ENCODE data around the gene PDCL3.

DNA sequence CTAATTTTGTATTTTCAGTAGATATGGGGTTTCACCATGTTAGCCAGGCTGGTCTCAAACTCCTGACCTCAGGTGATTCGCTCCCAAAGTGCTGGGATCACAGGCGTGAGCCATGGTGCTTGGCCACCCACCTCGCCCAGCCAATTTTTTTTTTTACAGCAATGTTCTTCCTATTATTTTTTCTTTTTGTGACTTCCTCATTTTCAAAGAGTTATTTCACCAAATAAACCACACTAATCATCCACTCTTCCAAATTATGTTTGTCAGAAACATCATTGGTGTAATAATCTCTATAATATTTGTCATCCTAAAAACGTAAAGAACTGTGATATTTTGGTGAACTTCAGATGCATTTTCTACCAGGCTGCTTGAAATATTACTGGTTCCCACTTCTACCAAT lies 16.3 kb upstream of the PDCL3 start:
- TF ChIP-seq RAD21 (conservative IDR thresholded peaks at IDR 0.05) (no peak), EZH2 (IDR thresholded peaks at IDR 0.05; ENCODE audit: borderline replicate concordance, insufficient read depth, low read length, poor library complexity, severe bottlenecking) (no peak), TAF1 (IDR thresholded peaks at IDR 0.05; ENCODE audit: low read depth) (no peak), MXI1 (conservative IDR thresholded peaks at IDR 0.05; ENCODE audit: poor library complexity, severe bottlenecking) (no peak), POLR2AphosphoS5 (IDR thresholded peaks at IDR 0.05) (no peak), SMC3 (conservative IDR thresholded peaks at IDR 0.05; ENCODE audit: poor library complexity) (no peak)
- TF ChIP-seq, protein P1, sequence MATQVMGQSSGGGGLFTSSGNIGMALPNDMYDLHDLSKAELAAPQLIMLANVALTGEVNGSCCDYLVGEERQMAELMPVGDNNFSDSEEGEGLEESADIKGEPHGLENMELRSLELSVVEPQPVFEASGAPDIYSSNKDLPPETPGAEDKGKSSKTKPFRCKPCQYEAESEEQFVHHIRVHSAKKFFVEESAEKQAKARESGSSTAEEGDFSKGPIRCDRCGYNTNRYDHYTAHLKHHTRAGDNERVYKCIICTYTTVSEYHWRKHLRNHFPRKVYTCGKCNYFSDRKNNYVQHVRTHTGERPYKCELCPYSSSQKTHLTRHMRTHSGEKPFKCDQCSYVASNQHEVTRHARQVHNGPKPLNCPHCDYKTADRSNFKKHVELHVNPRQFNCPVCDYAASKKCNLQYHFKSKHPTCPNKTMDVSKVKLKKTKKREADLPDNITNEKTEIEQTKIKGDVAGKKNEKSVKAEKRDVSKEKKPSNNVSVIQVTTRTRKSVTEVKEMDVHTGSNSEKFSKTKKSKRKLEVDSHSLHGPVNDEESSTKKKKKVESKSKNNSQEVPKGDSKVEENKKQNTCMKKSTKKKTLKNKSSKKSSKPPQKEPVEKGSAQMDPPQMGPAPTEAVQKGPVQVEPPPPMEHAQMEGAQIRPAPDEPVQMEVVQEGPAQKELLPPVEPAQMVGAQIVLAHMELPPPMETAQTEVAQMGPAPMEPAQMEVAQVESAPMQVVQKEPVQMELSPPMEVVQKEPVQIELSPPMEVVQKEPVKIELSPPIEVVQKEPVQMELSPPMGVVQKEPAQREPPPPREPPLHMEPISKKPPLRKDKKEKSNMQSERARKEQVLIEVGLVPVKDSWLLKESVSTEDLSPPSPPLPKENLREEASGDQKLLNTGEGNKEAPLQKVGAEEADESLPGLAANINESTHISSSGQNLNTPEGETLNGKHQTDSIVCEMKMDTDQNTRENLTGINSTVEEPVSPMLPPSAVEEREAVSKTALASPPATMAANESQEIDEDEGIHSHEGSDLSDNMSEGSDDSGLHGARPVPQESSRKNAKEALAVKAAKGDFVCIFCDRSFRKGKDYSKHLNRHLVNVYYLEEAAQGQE (IDR thresholded peaks at IDR 0.05; ENCODE audit: borderline replicate concordance), result no peak
- TF ChIP-seq, protein P2, sequence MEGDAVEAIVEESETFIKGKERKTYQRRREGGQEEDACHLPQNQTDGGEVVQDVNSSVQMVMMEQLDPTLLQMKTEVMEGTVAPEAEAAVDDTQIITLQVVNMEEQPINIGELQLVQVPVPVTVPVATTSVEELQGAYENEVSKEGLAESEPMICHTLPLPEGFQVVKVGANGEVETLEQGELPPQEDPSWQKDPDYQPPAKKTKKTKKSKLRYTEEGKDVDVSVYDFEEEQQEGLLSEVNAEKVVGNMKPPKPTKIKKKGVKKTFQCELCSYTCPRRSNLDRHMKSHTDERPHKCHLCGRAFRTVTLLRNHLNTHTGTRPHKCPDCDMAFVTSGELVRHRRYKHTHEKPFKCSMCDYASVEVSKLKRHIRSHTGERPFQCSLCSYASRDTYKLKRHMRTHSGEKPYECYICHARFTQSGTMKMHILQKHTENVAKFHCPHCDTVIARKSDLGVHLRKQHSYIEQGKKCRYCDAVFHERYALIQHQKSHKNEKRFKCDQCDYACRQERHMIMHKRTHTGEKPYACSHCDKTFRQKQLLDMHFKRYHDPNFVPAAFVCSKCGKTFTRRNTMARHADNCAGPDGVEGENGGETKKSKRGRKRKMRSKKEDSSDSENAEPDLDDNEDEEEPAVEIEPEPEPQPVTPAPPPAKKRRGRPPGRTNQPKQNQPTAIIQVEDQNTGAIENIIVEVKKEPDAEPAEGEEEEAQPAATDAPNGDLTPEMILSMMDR (IDR thresholded peaks at IDR 0.05; ENCODE audit: poor library complexity, severe bottlenecking), result no peak
